ENCODE data around the gene EHD4. TPM values are rescaled to one million over a fixed set of nuclear protein-coding genes. Genes with fewer than 3 reads are reported as not detected.
A peak's percentile ranks its signal among the peaks of the same experiment; 100 is the strongest.

The EHD4 gene
- total and polyA plus RNA-seq, 2 donors (not counting 3 experiments of a cell fraction or from before 2014, with no cell fraction given): 96.7 to 128 TPM

DNA sequence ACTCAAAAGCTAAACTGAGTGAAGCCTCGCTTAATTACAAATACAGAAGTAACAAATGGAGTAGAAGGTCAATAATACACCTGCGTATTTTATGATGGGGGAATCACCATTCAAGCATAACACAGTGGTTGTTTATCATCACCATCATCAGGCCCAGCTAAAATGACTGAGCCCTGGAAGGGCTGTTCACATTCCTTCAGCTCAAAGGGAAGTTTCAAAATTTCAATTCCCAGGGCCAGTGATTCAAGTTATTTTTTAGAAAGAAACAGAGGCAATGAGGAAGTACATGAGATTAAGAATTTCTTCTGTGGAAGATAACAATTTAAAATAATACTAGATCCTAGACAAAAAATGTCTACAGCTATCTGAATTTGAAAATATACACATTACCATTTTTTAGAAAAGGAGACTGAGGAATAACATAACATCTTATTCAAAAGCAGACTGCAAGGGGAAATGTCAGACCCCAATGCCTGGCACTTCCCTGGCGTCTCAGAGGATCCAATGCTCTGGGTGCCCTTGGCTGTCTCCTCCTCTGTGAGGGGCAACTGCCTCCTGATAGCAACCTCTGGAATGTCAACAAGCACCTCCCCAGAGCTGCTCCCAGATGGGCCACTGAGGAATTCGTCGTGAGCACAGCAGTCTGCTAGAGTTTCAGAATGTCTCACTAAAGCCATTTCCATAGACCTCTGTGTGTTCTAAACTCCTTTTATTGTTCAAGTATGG, 22.8 kb downstream of the EHD4 start:
- no peak for DNase-seq (ENCODE audit: low read depth, low spot score)
- Histone ChIP-seq H3K4me1 (ENCODE audit: control insufficient read depth, extremely low read depth, insufficient read depth, low read length) (peaks cover 64% of the 10 kb centered on the region), H2AFZ (ENCODE audit: low read depth, low read length) (no peak overlapping the region), H3K36me3 (ENCODE audit: control insufficient read depth in 2 of 2, extremely low read depth in 1 of 2, insufficient read depth in 2 of 2, low read length in 2 of 2) (peaks cover 21 to 23% of the 10 kb centered on the region in 2 experiments), H3K9me1 (replicated peaks; ENCODE audit: control insufficient read depth, extremely low read depth, insufficient read depth, low read length) (no peaks in the 10 kb centered on the region), H4K20me1 (replicated peaks; ENCODE audit: control insufficient read depth, extremely low read depth, insufficient read depth, low read length) (no peaks in the 10 kb centered on the region), H3K9me3 (replicated peaks; ENCODE audit: control insufficient read depth, insufficient read depth, low read length) (no peaks in the 10 kb centered on the region), H3K9ac (replicated peaks; ENCODE audit: extremely low read depth, insufficient read depth, low read length) (no peak overlapping the region), H3K27me3 (ENCODE audit: control insufficient read depth in 2 of 2, insufficient read depth in 2 of 2, low read length in 2 of 2) (no peaks in the 10 kb centered on the region), H3K4me3 (replicated peaks in 1 of 3; ENCODE audit: insufficient read depth in 1 of 3, low read depth in 1 of 3, low read length in 3 of 3) (no peak overlapping the region), H3K79me2 (ENCODE audit: control insufficient read depth, insufficient read depth, low read length) (peaks cover 91% of the 10 kb centered on the region), H3K4me2 (ENCODE audit: insufficient read depth, low read length) (no peak overlapping the region), H3K27ac (ENCODE audit: insufficient read depth, low read depth, low read length) (peak overlapping the region; percentile 68)
- BruUV-seq (replicated peaks): no TSS peak
- CTCF ChIA-PET: interaction anchor here (1.0 to 2.5 kb wide), 4 partner anchors 11 to 45 kb away, joined by 3 to 8 read pairs (median 6); no protein-coding TSS in a partner anchor
- POLR2A ChIA-PET: no interaction called here
- dilution Hi-C loops (cut with MboI; ENCODE audit: extremely low pct_ligation_motif_present, low sequenced_read_pairs) (no loop called here), intact Hi-C loops (cut with micrococcal nuclease) (no loop called here)
- TF ChIP-seq, protein P1, sequence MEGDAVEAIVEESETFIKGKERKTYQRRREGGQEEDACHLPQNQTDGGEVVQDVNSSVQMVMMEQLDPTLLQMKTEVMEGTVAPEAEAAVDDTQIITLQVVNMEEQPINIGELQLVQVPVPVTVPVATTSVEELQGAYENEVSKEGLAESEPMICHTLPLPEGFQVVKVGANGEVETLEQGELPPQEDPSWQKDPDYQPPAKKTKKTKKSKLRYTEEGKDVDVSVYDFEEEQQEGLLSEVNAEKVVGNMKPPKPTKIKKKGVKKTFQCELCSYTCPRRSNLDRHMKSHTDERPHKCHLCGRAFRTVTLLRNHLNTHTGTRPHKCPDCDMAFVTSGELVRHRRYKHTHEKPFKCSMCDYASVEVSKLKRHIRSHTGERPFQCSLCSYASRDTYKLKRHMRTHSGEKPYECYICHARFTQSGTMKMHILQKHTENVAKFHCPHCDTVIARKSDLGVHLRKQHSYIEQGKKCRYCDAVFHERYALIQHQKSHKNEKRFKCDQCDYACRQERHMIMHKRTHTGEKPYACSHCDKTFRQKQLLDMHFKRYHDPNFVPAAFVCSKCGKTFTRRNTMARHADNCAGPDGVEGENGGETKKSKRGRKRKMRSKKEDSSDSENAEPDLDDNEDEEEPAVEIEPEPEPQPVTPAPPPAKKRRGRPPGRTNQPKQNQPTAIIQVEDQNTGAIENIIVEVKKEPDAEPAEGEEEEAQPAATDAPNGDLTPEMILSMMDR (IDR thresholded peaks at IDR 0.05; ENCODE audit: extremely low read depth in 1 of 2, insufficient read depth in 1 of 2, low read depth in 1 of 2, low read length in 2 of 2): no peak
- no peak for TF ChIP-seq MYC (IDR thresholded peaks at IDR 0.05; ENCODE audit: low read depth, low read length)
- no peak for TF ChIP-seq POLR2A (IDR thresholded peaks at IDR 0.05; ENCODE audit: low read depth, low read length)
- TF ChIP-seq FOS (IDR thresholded peaks at IDR 0.05; ENCODE audit: borderline replicate concordance, insufficient read depth, low read length): no peak
- no peak for TF ChIP-seq GATA2 (IDR thresholded peaks at IDR 0.05; ENCODE audit: insufficient read depth, insufficient read length, low read depth, low read length)
- FAIRE-seq: peak; percentile 55
